Endothelial cell of umbilical vein (primary cell): Measurements from ENCODE around the gene TAAR9.

Experiments
- EZH2 ChIP-seq: IDR thresholded peaks from 2 replicates; pipeline ENCODE4 v1.6.1; 2012; ENCODE audit warnings: borderline replicate concordance, low read depth, mild to moderate bottlenecking, moderate library complexity, low read length, inconsistent platforms; ENCODE audit not compliant: severe bottlenecking
- FOS ChIP-seq: IDR thresholded peaks from 2 replicates; pipeline ENCODE4 v1.6.1; 2011; ENCODE audit warnings: mild to moderate bottlenecking, low read length, moderate library complexity, borderline replicate concordance; ENCODE audit not compliant: insufficient read depth
- MYC ChIP-seq: IDR thresholded peaks from one replicate; pipeline ENCODE4 v1.6.1; 2011; ENCODE audit warnings: mild to moderate bottlenecking, low read depth, low read length
- POLR2A ChIP-seq: IDR thresholded peaks from 2 replicates; pipeline ENCODE4 v1.6.1; 2012; ENCODE audit warnings: low read depth, mild to moderate bottlenecking, control low read depth, low read length
- POLR2AphosphoS5 ChIP-seq: IDR thresholded peaks from 2 replicates; pipeline ENCODE4 v1.6.1; 2012; ENCODE audit warnings: low read depth, mild to moderate bottlenecking, control low read depth, low read length, moderate library complexity; ENCODE audit not compliant: insufficient read depth
- TF ChIP-seq, protein P1 (sequence below), 2 donors: IDR thresholded peaks; 1 replicate in 1 of 2; 2 replicates in 1 of 2; pipeline ENCODE4 v1.5.1; 2011; ENCODE audit warnings: low read length in 2 of 2, mild to moderate bottlenecking in 2 of 2, moderate library complexity in 2 of 2, control low read depth in 1 of 2, inconsistent platforms in 1 of 2, low read depth in 1 of 2; ENCODE audit not compliant: insufficient read depth in 1 of 2; ENCODE audit errors: extremely low read depth in 1 of 2

DNA sequence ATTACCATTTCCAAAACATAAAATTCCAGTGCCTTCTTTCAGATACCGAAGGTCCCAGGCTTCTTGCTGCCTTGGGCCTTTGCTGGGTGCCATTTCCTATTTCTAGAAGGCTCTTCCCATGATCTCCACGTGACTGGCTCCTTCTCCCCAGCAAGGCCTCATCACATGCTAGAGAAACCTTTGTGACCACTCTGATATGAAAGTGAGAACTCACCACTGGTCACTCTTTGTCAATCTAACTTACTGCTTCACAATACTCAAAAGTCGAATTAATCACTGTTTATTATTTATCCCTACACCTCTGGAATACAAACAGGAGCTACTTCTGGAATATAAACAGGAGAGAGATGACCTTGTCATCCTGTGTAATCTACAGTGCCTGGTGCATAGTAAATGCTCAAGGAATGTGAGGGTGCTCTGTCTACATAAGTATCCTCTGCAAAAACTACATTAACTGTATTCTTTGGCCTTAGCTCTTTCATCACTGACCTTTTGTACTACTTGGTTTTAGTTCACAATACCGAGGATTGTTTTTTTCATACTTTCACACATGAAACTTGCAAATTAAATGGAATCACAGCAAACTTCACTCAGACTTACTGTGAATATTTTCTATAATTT, 26.8 kb upstream of the TAAR9 start:
- TF ChIP-seq EZH2 (no peak), POLR2AphosphoS5 (no peak), MYC (no peak), POLR2A (no peak), FOS (no peak)
- TF ChIP-seq, protein P1, sequence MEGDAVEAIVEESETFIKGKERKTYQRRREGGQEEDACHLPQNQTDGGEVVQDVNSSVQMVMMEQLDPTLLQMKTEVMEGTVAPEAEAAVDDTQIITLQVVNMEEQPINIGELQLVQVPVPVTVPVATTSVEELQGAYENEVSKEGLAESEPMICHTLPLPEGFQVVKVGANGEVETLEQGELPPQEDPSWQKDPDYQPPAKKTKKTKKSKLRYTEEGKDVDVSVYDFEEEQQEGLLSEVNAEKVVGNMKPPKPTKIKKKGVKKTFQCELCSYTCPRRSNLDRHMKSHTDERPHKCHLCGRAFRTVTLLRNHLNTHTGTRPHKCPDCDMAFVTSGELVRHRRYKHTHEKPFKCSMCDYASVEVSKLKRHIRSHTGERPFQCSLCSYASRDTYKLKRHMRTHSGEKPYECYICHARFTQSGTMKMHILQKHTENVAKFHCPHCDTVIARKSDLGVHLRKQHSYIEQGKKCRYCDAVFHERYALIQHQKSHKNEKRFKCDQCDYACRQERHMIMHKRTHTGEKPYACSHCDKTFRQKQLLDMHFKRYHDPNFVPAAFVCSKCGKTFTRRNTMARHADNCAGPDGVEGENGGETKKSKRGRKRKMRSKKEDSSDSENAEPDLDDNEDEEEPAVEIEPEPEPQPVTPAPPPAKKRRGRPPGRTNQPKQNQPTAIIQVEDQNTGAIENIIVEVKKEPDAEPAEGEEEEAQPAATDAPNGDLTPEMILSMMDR (IDR thresholded peaks at IDR 0.05; ENCODE audit: extremely low read depth in 1 of 2, insufficient read depth in 1 of 2, low read depth in 1 of 2, low read length in 2 of 2), result no peak
